Measurements from ENCODE around the gene TPSD1.

DNA sequence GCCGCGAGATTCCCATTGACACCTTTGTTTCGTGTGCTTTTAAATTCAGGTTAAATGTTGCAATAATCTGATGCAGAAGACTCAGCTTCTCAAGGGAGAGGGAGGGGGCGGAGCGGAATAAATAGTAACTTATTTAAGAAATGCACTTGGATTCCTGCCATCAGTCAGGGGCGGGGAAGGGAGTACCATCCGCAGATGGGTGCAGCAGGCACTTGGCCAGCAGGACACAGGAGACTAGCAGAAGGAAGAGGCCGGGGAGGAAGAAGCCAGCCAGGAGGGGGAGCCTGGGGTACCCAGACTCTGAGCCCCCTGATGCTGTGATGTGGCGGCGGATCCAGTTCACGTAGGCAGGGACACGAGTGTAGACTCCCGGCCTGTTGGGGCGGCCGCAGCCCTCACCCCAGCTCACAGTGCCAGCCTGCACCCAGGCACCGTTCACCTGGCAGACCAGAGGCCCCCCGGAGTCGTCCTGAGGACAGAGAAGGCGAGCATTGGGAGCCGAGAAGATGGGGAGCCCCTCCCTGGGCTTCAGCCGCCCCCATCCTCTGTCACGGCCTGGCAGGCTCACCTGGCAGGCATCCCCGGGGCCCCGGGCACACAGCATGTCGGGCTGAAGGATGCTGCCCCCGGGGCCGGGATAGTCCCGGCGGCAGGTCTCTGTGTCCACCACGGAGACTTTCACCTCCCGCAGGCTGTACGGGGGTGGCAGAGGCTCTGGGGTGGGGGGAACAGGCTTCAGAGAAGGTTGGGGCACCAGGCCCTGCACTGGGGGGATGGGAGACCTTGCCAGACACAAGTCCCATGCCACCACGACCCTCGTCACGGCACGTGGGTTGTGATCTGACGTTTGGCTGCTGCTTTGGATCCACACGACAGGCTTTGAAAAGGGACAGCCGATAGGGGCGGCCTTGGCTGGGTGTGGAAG lies 34.0 kb upstream of the TPSD1 start:
- no peak for TF ChIP-seq ZNF217 (IDR thresholded peaks at IDR 0.05)
- no peak for TF ChIP-seq SREBF1 (IDR thresholded peaks at IDR 0.05; ENCODE audit: low read length)
- TF ChIP-seq, protein P1, sequence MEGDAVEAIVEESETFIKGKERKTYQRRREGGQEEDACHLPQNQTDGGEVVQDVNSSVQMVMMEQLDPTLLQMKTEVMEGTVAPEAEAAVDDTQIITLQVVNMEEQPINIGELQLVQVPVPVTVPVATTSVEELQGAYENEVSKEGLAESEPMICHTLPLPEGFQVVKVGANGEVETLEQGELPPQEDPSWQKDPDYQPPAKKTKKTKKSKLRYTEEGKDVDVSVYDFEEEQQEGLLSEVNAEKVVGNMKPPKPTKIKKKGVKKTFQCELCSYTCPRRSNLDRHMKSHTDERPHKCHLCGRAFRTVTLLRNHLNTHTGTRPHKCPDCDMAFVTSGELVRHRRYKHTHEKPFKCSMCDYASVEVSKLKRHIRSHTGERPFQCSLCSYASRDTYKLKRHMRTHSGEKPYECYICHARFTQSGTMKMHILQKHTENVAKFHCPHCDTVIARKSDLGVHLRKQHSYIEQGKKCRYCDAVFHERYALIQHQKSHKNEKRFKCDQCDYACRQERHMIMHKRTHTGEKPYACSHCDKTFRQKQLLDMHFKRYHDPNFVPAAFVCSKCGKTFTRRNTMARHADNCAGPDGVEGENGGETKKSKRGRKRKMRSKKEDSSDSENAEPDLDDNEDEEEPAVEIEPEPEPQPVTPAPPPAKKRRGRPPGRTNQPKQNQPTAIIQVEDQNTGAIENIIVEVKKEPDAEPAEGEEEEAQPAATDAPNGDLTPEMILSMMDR (IDR thresholded peaks at IDR 0.05 in 2 of 3, conservative IDR thresholded peaks at IDR 0.05 in 1 of 3; ENCODE audit: control insufficient read depth in 2 of 3, extremely low read depth in 1 of 3, insufficient read depth in 1 of 3, low read depth in 3 of 3, low read length in 3 of 3) = no peak
- TF ChIP-seq GABPA (IDR thresholded peaks at IDR 0.05; ENCODE audit: low read depth) = no peak
- TF ChIP-seq, protein P2, sequence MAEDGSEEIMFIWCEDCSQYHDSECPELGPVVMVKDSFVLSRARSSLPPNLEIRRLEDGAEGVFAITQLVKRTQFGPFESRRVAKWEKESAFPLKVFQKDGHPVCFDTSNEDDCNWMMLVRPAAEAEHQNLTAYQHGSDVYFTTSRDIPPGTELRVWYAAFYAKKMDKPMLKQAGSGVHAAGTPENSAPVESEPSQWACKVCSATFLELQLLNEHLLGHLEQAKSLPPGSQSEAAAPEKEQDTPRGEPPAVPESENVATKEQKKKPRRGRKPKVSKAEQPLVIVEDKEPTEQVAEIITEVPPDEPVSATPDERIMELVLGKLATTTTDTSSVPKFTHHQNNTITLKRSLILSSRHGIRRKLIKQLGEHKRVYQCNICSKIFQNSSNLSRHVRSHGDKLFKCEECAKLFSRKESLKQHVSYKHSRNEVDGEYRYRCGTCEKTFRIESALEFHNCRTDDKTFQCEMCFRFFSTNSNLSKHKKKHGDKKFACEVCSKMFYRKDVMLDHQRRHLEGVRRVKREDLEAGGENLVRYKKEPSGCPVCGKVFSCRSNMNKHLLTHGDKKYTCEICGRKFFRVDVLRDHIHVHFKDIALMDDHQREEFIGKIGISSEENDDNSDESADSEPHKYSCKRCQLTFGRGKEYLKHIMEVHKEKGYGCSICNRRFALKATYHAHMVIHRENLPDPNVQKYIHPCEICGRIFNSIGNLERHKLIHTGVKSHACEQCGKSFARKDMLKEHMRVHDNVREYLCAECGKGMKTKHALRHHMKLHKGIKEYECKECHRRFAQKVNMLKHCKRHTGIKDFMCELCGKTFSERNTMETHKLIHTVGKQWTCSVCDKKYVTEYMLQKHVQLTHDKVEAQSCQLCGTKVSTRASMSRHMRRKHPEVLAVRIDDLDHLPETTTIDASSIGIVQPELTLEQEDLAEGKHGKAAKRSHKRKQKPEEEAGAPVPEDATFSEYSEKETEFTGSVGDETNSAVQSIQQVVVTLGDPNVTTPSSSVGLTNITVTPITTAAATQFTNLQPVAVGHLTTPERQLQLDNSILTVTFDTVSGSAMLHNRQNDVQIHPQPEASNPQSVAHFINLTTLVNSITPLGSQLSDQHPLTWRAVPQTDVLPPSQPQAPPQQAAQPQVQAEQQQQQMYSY (CRISPR knock-in tag; IDR thresholded peaks at IDR 0.05) = no peak
